T-cell (primary cell): Measurements from ENCODE around the gene EXOC3L4. TPM values are rescaled to one million over a fixed set of nuclear protein-coding genes. Genes with fewer than 3 reads are reported as not detected.

Experiments used
- ATAC-seq, 4 experiments: fragments of 200-7000 bp in 3 of 4; fragments of 150-1000 bp in 1 of 4; cut with Tn5 transposase; replicated peaks in 1 of 4; 1 replicate in 3 of 4; 2 replicates in 1 of 4; pipeline ENCODE4 v1.10.0; 2021; ENCODE audit warnings: moderate library complexity in 3 of 4, mild to moderate bottlenecking in 2 of 4, moderate number of reproducible peaks in 1 of 4
- CTCF ChIA-PET, 2 donors: fragments of 300-600 bp; sonication (Branson Sonifier 250); formaldehyde crosslinking; loops; one replicate each; lab custom pipeline; 2022; ENCODE audit warnings: antibody characterized with exemption in 2 of 2; lab: Charles Lee
- POLR2A ChIA-PET, 2 donors: fragments of 300-600 bp; sonication (Branson Sonifier 250); formaldehyde crosslinking; loops; one replicate each; lab custom pipeline; 2022; ENCODE audit warnings: antibody characterized with exemption in 2 of 2; lab: Charles Lee
- DNase-seq, 35 experiments: peaks; one replicate each; pipeline versions ENCODE4 v3.0.0 to v3.0.0-alpha.2; 2013 to 2023
- H3K27ac ChIP-seq: one replicate; pipeline ENCODE4 v1.5.1; 2013; ENCODE audit warnings: low read length
- H3K27me3 ChIP-seq, 2 experiments: replicated peaks in 1 of 2; 1 replicate in 1 of 2; 2 replicates in 1 of 2; pipeline versions ENCODE4 v1.6.1 to v1.7.0; 2013; ENCODE audit warnings: low read length in 1 of 2, mixed read lengths in 1 of 2; ENCODE audit not compliant: control insufficient read depth in 2 of 2, insufficient read depth in 2 of 2; ENCODE audit errors: extremely low read depth in 1 of 2
- H3K36me3 ChIP-seq, 2 donors: 1 replicate in 1 of 2; 2 replicates in 1 of 2; pipeline versions ENCODE4 v1.6.1 to v1.7.0; 2013; ENCODE audit warnings: low read length in 1 of 2; ENCODE audit not compliant: control insufficient read depth in 2 of 2, insufficient read depth in 1 of 2; ENCODE audit errors: extremely low read depth in 1 of 2
- H3K4me1 ChIP-seq, 2 experiments: 1 replicate in 1 of 2; 2 replicates in 1 of 2; pipeline versions ENCODE4 v1.6.1 to v1.7.0; 2013; ENCODE audit warnings: low read length in 2 of 2, mixed read lengths in 1 of 2; ENCODE audit not compliant: insufficient read depth in 2 of 2, control insufficient read depth in 1 of 2; ENCODE audit errors: extremely low read depth in 1 of 2
- H3K4me3 ChIP-seq, 2 donors: 1 replicate in 1 of 2; 2 replicates in 1 of 2; pipeline versions ENCODE4 v1.5.1 to v1.7.0; 2013; ENCODE audit warnings: mild to moderate bottlenecking in 2 of 2, low read length in 1 of 2, moderate library complexity in 1 of 2; ENCODE audit not compliant: control insufficient read depth in 1 of 2; ENCODE audit errors: extremely low read depth in 1 of 2
- H3K9me3 ChIP-seq: 2 replicates; pipeline ENCODE4 v1.7.0; 2013
- H3K27ac Mint-ChIP-seq, 2 donors: one replicate each; pipeline ENCODE4 v1.8.0; 2020 to 2021; ENCODE audit warnings: mild to moderate bottlenecking in 2 of 2, mixed read lengths in 2 of 2
- H3K27me3 Mint-ChIP-seq, 2 donors: one replicate each; pipeline ENCODE4 v1.8.0; 2021 to 2022; ENCODE audit warnings: mixed read lengths in 2 of 2
- H3K36me3 Mint-ChIP-seq: one replicate; pipeline ENCODE4 v1.8.0; 2021; ENCODE audit warnings: mixed read lengths
- H3K4me1 Mint-ChIP-seq, 3 donors: one replicate each; pipeline ENCODE4 v1.8.0; 2020 to 2022; ENCODE audit warnings: mixed read lengths in 3 of 3, mild to moderate bottlenecking in 1 of 3
- H3K4me3 Mint-ChIP-seq, 3 donors: one replicate each; pipeline ENCODE4 v1.8.0; 2020 to 2022; ENCODE audit warnings: mild to moderate bottlenecking in 3 of 3, mixed read lengths in 3 of 3, moderate library complexity in 3 of 3
- H3K9me3 Mint-ChIP-seq, 3 donors: one replicate each; pipeline ENCODE4 v1.8.0; 2020 to 2022; ENCODE audit warnings: mixed read lengths in 3 of 3
- WGBS: methylation state at CpG from one replicate; pipeline ENCODE4 v1.1.5; 2013; ENCODE audit warnings: missing lambda C conversion rate; ENCODE audit not compliant: insufficient coverage; 5-methylcytosine and 5-hydroxymethylcytosine counted together
- total RNA-seq, 35 experiments: library from RNA in 6 of 35; stranded (reverse) in 6 of 35; fragments of 120-200 nt in 1 of 35; gene quantifications; one replicate each; pipeline versions ENCODE4 v1.2.1 to v1.2.4 and lab custom pipeline; 2013 to 2026

EXOC3L4 gene
- total RNA-seq, 5 donors from 2014 or later (not counting 1 experiment from before 2014, with no cell fraction given): 0.25 TPM; not detected in 4

- no peaks in the 10 kb centered on the region for H3K9me3 Mint-ChIP-seq
- no peaks in the 10 kb centered on the region for H3K36me3 Mint-ChIP-seq
- Histone ChIP-seq H3K9me3 (no peaks in the 10 kb centered on the region), H3K27me3 (peaks cover 0 to 65% of the 10 kb centered on the region in 2 experiments), H3K4me3 (no peak overlapping the region), H3K27ac (no peak overlapping the region), H3K4me1 (peaks cover 0 to 2% of the 10 kb centered on the region in 2 experiments), H3K36me3 (no peaks in the 10 kb centered on the region)
- POLR2A ChIA-PET: no interaction called here
- no peak overlapping the region for H3K4me3 Mint-ChIP-seq
- 72% methylated on average over 3 of the region's 12 CpGs for WGBS
- ATAC-seq (no peak), DNase-seq (no peak)
- peaks cover 0 to 6% (median 5%) of the 10 kb centered on the region in 3 donors for H3K4me1 Mint-ChIP-seq
- CTCF ChIA-PET: interaction anchor here in 1 of 2 donors (0.6 kb wide), 1 partner anchor 559 kb away, joined by 6 read pairs; no protein-coding TSS in a partner anchor
- no peak overlapping the region for H3K27ac Mint-ChIP-seq
- H3K27me3 Mint-ChIP-seq: peaks cover 17 to 38% of the 10 kb centered on the region in 2 donors
These were observed 4.7 kb downstream of the EXOC3L4 start for GRCh38 chr14:103099081-103099732.

- no peak for ATAC-seq
- CTCF ChIA-PET: interaction anchor here in 1 of 2 donors (0.6 kb wide), 1 partner anchor 559 kb away, joined by 6 read pairs; no protein-coding TSS in a partner anchor
- Mint-ChIP-seq H3K4me1 (peaks cover 2 to 8% (median 7%) of the 10 kb centered on the region in 3 donors), H3K27ac (no peak overlapping the region), H3K36me3 (no peaks in the 10 kb centered on the region), H3K27me3 (peaks cover 18 to 41% of the 10 kb centered on the region in 2 donors), H3K9me3 (no peaks in the 10 kb centered on the region), H3K4me3 (no peak overlapping the region)
- POLR2A ChIA-PET: no interaction called here
- DNase-seq: no peak
- WGBS: 86% methylated on average over 6 of the region's 8 CpGs
- Histone ChIP-seq H3K36me3 (no peaks in the 10 kb centered on the region), H3K9me3 (no peaks in the 10 kb centered on the region), H3K27ac (no peak overlapping the region), H3K4me1 (peaks cover 0 to 8% of the 10 kb centered on the region in 2 experiments), H3K27me3 (peaks cover 0 to 66% of the 10 kb centered on the region in 2 experiments), H3K4me3 (no peak overlapping the region)
These were observed 5.3 kb downstream of the EXOC3L4 start for GRCh38 chr14:103099733-103100280.

GRCh38 chr14:103100281-103101121 is 6.0 kb downstream of the EXOC3L4 start:
- Mint-ChIP-seq H3K27me3 (peaks cover 23 to 47% of the 10 kb centered on the region in 2 donors), H3K36me3 (no peaks in the 10 kb centered on the region), H3K4me3 (no peak overlapping the region), H3K9me3 (no peaks in the 10 kb centered on the region), H3K27ac (no peak overlapping the region), H3K4me1 (peaks cover 9 to 14% (median 10%) of the 10 kb centered on the region in 3 donors)
- POLR2A ChIA-PET: no interaction called here
- Histone ChIP-seq H3K9me3 (no peaks in the 10 kb centered on the region), H3K4me3 (no peak overlapping the region), H3K27ac (no peak overlapping the region), H3K27me3 (peaks cover 0 to 73% of the 10 kb centered on the region in 2 experiments), H3K36me3 (no peaks in the 10 kb centered on the region), H3K4me1 (peaks cover 0 to 14% of the 10 kb centered on the region in 2 experiments)
- no peak for ATAC-seq
- CTCF ChIA-PET: interaction anchor here in 1 of 2 donors (0.7 kb wide), 1 partner anchor 9 kb away, joined by 6 read pairs; no protein-coding TSS in a partner anchor
- 88% methylated on average over 22 of the region's 25 CpGs for WGBS
- DNase-seq: no peak

GRCh38 chr14:103101257-103101962 is 6.9 kb downstream of the EXOC3L4 start:
- ChIA-PET CTCF (interaction anchor here in 1 of 2 donors (0.7 kb wide), 1 partner anchor 8 kb away, joined by 6 read pairs; no protein-coding TSS in a partner anchor), POLR2A (no interaction called here)
- DNase-seq (no peak), ATAC-seq (no peak)
- no peaks in the 10 kb centered on the region for H3K9me3 ChIP-seq
- peak overlapping the region in 1 of 3 donors; percentile 38 for H3K4me3 Mint-ChIP-seq
- no peak overlapping the region for H3K4me3 ChIP-seq
- H3K4me1 ChIP-seq: peaks cover 0 to 14% of the 10 kb centered on the region in 2 experiments
- no peaks in the 10 kb centered on the region for H3K36me3 ChIP-seq
- H3K27me3 ChIP-seq: peaks cover 0 to 82% of the 10 kb centered on the region in 2 experiments
- H3K36me3 Mint-ChIP-seq: no peaks in the 10 kb centered on the region
- H3K27ac ChIP-seq: no peak overlapping the region
- 93% methylated on average over 9 of the region's 11 CpGs for WGBS
- H3K27me3 Mint-ChIP-seq: peaks cover 23 to 51% of the 10 kb centered on the region in 2 donors
- H3K9me3 Mint-ChIP-seq: no peaks in the 10 kb centered on the region
- H3K27ac Mint-ChIP-seq: no peak overlapping the region
- H3K4me1 Mint-ChIP-seq: peaks cover 11 to 17% (median 12%) of the 10 kb centered on the region in 3 donors

- H3K27me3 ChIP-seq: peaks cover 0 to 86% of the 10 kb centered on the region in 2 experiments
- Mint-ChIP-seq H3K27ac (no peak overlapping the region), H3K4me3 (no peak overlapping the region), H3K9me3 (no peaks in the 10 kb centered on the region), H3K27me3 (peaks cover 27 to 54% of the 10 kb centered on the region in 2 donors), H3K4me1 (peaks cover 11 to 17% (median 12%) of the 10 kb centered on the region in 3 donors), H3K36me3 (no peaks in the 10 kb centered on the region)
- no peak overlapping the region for H3K27ac ChIP-seq
- DNase-seq (no peak), ATAC-seq (no peak)
- ChIA-PET CTCF (no interaction called here), POLR2A (no interaction called here)
- 36% methylated on average over 84 of the region's 85 CpGs for WGBS
- H3K4me1 ChIP-seq: peaks cover 0 to 14% of the 10 kb centered on the region in 2 experiments
- no peaks in the 10 kb centered on the region for H3K36me3 ChIP-seq
- no peaks in the 10 kb centered on the region for H3K9me3 ChIP-seq
- no peak overlapping the region for H3K4me3 ChIP-seq
These were observed 7.6 kb downstream of the EXOC3L4 start for GRCh38 chr14:103101963-103102688.
